Cardiac muscle cell (in vitro differentiated cells and primary cell): Measurements from ENCODE around the gene COPA. TPM values are rescaled to one million over a fixed set of nuclear protein-coding genes. Genes with fewer than 3 reads are reported as not detected.
A peak's percentile ranks its signal among the peaks of the same experiment; 100 is the strongest.
"Not testable (repeated sequence)": the region's sequence is repeated elsewhere in the genome, so short reads cannot be mapped to it uniquely, and the experiment has no call there.

Experiments
- DNase-seq, 2 donors: peaks; one replicate each; pipeline versions ENCODE4 v3.0.0 to v3.0.0-alpha.2; 2010 to 2017; ENCODE audit warnings: low read depth in 1 of 2, low spot score in 1 of 2
- H3K27ac ChIP-seq: fragments of 200-600 bp; sonication (generic); 2 replicates; pipeline ENCODE4 v1.5.1; 2016
- H3K27me3 ChIP-seq: fragments of 200-600 bp; sonication (generic); 2 replicates; pipeline ENCODE4 v1.6.0; 2016; ENCODE audit warnings: control low read depth
- H3K36me3 ChIP-seq: fragments of 200-600 bp; sonication (generic); 2 replicates; pipeline ENCODE4 v1.5.1; 2016; ENCODE audit warnings: control low read depth
- H3K4me1 ChIP-seq: fragments of 200-600 bp; sonication (generic); 2 replicates; pipeline ENCODE4 v1.8.1; 2017; ENCODE audit warnings: low read depth, mild to moderate bottlenecking, mixed run types
- H3K4me3 ChIP-seq: fragments of 200-600 bp; sonication (generic); 2 replicates; pipeline ENCODE4 v1.5.1; 2016; ENCODE audit warnings: mild to moderate bottlenecking
- H3K9me3 ChIP-seq: fragments of 200-600 bp; sonication (generic); 2 replicates; pipeline ENCODE4 v1.5.1; 2017; ENCODE audit warnings: low read depth, mild to moderate bottlenecking, control low read depth
- CTCF ChIP-seq: IDR thresholded peaks from 2 replicates; pipeline ENCODE4 v1.5.1; 2012; ENCODE audit warnings: low read depth, mild to moderate bottlenecking, low read length
- polyA plus RNA-seq: library from polyadenylated mRNA; unstranded; fragments of >200 nt; fragmentation: Nextera tagmentation; extraction: Ambion mirVana; gene quantifications from 2 replicates; pipeline ENCODE4 v1.2.1, GENCODE V29; 2016
- total RNA-seq: library from RNA; depleted of rRNA; stranded (reverse); fragments of >200 nt; gene quantifications from 2 replicates; pipeline ENCODE4 v1.2.3, GENCODE V29; 2016

The COPA gene
- total RNA-seq (115 and 129 TPM in 2 replicates), polyA plus RNA-seq (139 and 157 TPM in 2 replicates)

GRCh38 chr1:160342953-160343869 lies at the start of gene COPA, which contains the start of gene NCSTN:
Gene COPA (minus strand): TSS chr1:160343250. CDS start chr1:160343170, 80 bp downstream.
Gene NCSTN (plus strand): TSS chr1:160343383. CDS start chr1:160343397, 14 bp downstream.
- Histone ChIP-seq H3K36me3 (peaks cover 32% of the 10 kb centered on the region), H3K9me3 (no peaks in the 10 kb centered on the region), H3K4me3 (peak within 1 kb of the TSS; percentile 79), H3K27ac (peak within 1 kb of the TSS; percentile 95), H3K27me3 (no peaks in the 10 kb centered on the region), H3K4me1 (peaks cover 14% of the 10 kb centered on the region)
- peak; percentile 96 to 98 for DNase-seq
- peak; percentile 12 for TF ChIP-seq CTCF

GRCh38 chr1:160388406-160388805 lies 45.4 kb upstream of the COPA start:
- not testable (repeated sequence) for H3K27me3 ChIP-seq, H3K9me3 ChIP-seq, DNase-seq, H3K27ac ChIP-seq, H3K36me3 ChIP-seq, H3K4me1 ChIP-seq, H3K4me3 ChIP-seq

DNA sequence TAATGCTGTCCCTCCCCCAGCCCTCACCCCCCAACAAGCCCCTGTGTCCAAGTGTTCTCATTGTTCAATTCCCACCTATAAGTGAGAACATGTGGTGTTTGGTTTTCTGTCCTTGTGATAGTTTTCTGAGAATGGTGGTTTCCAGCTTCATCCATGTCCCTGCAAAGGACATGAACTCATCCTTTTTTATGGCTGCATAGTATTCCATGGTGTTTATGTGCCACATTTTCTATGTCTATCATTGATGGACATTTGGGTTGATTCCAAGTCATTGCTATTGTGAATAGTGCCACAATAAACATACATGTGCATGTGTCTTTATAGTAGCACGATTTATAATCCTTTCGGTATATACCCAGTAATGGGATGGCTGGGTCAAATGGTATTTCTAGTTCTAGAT lies 41.8 kb upstream of the COPA start:
- H3K27me3 ChIP-seq, DNase-seq, H3K4me1 ChIP-seq, H3K4me3 ChIP-seq, H3K9me3 ChIP-seq, H3K27ac ChIP-seq, H3K36me3 ChIP-seq: not testable (repeated sequence)

DNA sequence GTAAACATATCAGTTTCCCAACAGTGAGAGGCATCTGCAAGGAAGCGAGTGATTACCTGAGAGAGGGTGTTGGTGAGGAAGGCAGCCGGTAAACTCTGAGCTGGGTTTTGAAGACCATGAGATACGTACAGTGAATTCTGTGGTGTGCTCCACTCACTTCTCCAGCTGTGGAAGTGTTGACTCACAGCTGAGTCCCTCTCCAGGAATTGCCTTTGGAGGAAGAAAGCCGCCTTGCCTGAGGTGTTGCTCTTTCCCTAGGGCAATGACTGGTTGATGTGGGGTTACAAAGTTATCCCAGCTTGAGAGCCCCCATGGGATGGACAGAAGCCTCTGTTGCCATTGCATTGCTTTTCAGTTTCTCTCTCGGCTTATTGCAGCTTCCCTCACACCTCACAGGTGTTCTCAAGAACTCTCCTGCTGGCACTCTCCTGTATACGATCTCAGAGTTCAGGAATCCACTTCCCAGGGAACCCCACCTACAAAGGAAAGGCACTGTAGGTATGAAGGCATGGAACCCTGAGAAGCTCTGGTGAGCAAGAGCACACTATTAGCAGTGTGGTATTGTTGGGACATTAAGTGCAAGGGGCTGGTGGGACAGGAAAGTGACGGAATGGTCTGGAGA lies 34.6 kb upstream of the COPA start:
- no peak for DNase-seq
- TF ChIP-seq CTCF = no peak
- no peak overlapping the region for H3K27ac ChIP-seq

DNA sequence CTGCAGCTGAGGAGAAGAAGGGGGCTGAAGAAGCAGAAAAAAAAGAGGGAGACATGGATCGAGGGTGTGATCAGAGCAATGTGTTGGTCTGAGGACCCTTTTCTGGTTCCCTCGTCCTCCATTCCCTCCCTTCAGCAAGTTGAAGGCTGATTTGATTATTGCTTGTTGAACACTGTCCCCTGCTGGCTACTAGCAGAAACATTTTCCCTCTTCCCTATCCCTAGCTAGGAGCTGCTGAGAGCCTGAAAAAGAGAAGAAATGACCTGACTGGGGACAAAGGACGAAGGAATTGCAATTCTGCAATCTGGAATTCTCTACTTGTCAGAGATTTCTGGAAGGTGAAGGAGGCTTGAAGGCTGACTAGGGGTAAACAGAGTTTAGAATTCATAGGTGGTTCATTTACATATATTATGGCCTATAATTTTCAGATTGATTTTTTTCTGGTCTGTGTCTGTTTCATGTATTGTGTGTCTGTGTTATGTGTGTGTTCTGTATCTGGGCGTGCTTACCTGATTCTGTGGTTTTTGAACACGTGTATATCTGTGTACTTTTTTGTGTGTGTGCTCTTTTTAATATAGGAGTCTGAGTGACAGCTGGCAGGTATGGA lies 33.6 kb upstream of the COPA start:
- no peaks in the 10 kb centered on the region for H3K4me1 ChIP-seq
- TF ChIP-seq CTCF = peak; percentile 97
- no peak overlapping the region for H3K4me3 ChIP-seq
- no peaks in the 10 kb centered on the region for H3K27me3 ChIP-seq
- H3K9me3 ChIP-seq = no peaks in the 10 kb centered on the region
- H3K36me3 ChIP-seq = no peaks in the 10 kb centered on the region
- DNase-seq = peak; percentile 75 to 81
- no peak overlapping the region for H3K27ac ChIP-seq

More for the DNA sequence above, 34.6 kb upstream of the COPA start:
- Histone ChIP-seq H3K9me3 (no peaks in the 10 kb centered on the region), H3K4me3 (no peak overlapping the region), H3K27me3 (no peaks in the 10 kb centered on the region), H3K36me3 (no peaks in the 10 kb centered on the region), H3K4me1 (no peaks in the 10 kb centered on the region)

GRCh38 chr1:160375788-160376524 lies 32.9 kb upstream of the COPA start:
- Histone ChIP-seq H3K27ac (no peak overlapping the region), H3K27me3 (no peaks in the 10 kb centered on the region), H3K9me3 (no peaks in the 10 kb centered on the region), H3K4me1 (no peaks in the 10 kb centered on the region), H3K36me3 (no peaks in the 10 kb centered on the region), H3K4me3 (no peak overlapping the region)
- TF ChIP-seq CTCF = no peak
- peak in 1 of 2 donors; percentile 33 for DNase-seq
